Spleen (tissue), 7 donors: Measurements from ENCODE around the gene PDCD1LG2.

Source experiments
- CTCF ChIP-seq, 11 experiments: fragments of 200-600 bp in 7 of 11; fragments of 450-650 bp in 4 of 11; sonication (generic) in 4 of 11; IDR thresholded peaks in 8 of 11; conservative IDR thresholded peaks in 3 of 11; 1 replicate in 7 of 11; 2 replicates in 4 of 11; pipeline versions ENCODE4 v1.4.0 to v1.8.0; 2016 to 2021; ENCODE audit warnings: antibody characterized with exemption in 11 of 11, inconsistent platforms in 4 of 11, mild to moderate bottlenecking in 1 of 11
- POLR2AphosphoS5 ChIP-seq, 3 donors: sonication (generic); formaldehyde crosslinking; IDR thresholded peaks; one replicate each; pipeline ENCODE4 v1.5.1; 2017; ENCODE audit warnings: antibody characterized with exemption in 3 of 3
- donor health status: DM: no; HTN: no; CAD: no; lungs with moderate emphysema.
- donor health status: DM: no; HTN: no; CAD: no.
- donor health status: DM: no; HTN: no; CAD: no.

- TF ChIP-seq CTCF (IDR thresholded peaks at IDR 0.05 in 8 of 11, conservative IDR thresholded peaks at IDR 0.05 in 3 of 11) (no peak), POLR2AphosphoS5 (IDR thresholded peaks at IDR 0.05) (no peak)
These were observed 3.8 kb downstream of the PDCD1LG2 start for GRCh38 chr9:5513966-5514616.
